HG03045 (cell line): ENCODE measurements around the gene EIF2A.
A peak's percentile ranks its signal among the peaks of the same experiment; 100 is the strongest.
"Not testable (repeated sequence)": the region's sequence is repeated elsewhere in the genome, so short reads cannot be mapped to it uniquely, and the experiment has no call there.

Source experiments
- ATAC-seq: cut with Tn5 transposase; IDR thresholded peaks from one replicate; pipeline ENCODE4 v1.9.1; 2021; ENCODE audit warnings: mild to moderate bottlenecking, moderate library complexity; ENCODE audit not compliant: unreplicated experiment

EIF2A gene

DNA sequence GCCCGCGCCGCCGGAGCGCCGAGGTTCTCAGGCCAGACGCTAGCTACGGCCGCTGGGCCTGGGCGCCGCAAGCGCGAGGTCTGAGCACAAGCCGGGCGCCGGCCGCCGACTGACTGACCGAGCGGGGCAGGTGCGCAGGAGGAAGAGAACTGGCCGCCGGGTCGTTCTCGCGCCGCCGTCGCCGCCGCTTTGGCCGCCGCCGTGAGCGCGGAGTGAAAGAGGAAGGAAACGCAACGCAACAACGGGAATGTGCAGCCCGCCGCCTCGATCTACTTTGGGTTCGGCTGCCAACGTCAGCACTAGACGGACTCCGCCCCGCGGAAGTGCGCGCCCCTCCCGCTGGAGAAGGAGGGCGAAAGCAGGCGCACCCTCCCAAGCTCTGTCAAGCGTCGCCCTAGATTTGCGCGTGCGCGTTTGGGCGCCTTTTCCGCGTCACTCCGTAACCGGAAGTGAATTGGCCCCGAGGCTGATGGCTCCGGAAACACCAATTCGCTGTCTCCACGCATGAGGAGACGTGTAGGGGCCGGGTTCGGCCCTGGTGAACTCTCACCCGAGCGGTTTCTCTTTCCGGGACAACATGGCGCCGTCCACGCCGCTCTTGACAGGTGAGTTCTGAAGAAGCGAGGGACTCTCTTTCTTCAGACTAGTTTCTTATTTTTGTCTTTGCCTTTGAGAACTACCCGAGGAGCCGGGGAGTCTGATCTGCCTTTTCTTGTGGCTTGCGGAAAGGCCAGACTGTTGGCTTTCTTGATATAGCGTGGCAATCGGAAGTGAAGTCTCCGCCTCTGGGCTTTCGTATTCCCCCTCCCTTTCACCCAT lies at the start of gene EIF2A, which contains the start of gene SERP1:
Gene EIF2A (plus strand): TSS at position 562 of the 819 bp plus-strand sequence. CDS start 16 bp downstream, at position 578.
Gene SERP1 (minus strand): TSS at position 271 of the 819 bp plus-strand sequence. CDS start 361 bp downstream, outside the sequence.
- peak; percentile 90 for ATAC-seq

DNA sequence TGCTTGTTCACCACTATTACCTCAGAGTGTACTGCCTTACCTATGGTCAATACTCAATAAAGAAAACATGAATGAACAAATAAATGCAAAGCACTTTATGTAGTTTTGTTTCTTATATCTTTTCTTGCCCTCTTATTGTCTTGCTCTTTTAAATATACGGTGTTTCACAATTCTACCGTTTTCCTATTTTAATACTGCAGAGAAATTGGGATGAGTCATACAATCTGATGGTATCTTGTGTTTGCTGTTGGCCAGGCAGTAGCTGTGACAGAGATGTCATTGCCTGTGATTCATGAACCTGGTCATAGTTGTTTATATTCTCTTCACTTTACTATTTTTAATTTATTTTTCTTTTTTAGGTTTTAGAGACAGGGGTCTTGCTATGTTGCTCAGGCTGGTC lies 48.6 kb upstream of the EIF2A start:
- no peak for ATAC-seq

DNA sequence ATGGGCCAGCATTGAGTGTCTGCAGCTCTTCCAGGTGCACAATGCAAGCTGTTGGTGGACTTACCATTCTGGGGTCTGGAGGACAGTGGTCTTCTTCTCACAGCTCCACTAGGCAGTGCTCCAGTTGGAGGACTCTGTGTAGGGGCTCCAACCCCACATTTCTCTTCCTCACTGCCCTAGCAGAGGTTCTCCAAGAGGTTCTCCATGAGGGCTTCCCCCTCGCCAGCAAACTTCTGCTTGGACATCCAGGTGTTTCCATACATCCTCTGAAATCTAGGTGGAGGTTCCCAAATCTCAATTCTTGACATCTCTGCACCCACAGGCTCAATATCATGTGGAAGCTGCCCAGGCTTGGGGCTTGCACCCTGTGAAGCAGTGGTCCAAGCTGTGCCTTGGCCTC lies 45.6 kb upstream of the EIF2A start:
- not testable (repeated sequence) for ATAC-seq

DNA sequence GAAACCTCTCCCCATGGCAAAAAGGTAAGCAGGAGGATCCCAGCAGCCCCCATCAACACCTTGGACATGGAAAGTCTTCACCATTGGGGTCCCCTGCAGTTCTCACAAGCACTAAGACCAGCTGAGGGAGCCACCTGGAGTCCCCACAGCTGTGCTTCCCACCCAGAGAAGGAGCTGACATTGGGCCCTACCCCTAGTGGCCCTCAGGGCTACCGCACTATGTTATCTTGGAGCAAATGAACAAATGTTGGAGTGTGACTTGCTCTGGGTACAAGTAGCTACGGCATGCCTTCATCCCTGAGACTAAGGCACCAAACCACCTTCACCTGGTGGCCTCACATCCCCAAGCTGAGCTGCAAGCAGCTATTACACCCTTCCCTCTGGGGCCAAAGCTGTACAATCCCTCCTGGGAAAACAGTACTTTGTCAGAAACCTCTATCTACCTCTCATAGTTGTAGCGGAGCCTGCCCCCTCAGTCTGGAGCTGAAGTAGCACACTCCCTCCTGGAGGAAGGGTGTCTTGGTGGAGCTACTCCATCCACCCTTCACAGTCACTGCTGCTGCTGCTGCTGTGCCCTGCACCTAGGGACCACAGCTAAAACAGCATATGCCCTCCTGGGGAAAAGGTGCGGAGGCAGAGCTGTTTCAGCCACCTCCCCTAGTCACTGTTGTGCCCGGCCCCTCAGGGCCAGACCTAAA lies 43.0 kb upstream of the EIF2A start:
- no peak for ATAC-seq

DNA sequence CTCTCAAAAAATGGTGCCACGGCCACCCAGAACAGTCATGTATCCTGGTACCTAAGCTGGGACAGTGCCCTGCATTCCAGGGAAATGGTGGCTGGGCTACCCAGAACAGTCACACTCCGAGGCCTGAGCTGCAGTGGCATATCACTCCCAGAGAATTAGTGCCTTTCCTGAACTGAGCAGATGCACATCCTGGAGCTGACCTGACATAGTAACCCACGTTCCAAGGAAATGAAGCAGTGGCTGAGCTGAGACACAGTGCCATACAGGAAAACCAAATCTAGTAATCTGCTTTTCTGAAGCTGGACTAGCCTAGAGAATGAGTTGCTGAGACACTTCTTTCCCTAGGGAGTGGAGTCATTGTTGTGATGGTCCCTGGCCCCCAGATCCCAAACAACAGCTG lies 42.1 kb upstream of the EIF2A start:
- no peak for ATAC-seq

DNA sequence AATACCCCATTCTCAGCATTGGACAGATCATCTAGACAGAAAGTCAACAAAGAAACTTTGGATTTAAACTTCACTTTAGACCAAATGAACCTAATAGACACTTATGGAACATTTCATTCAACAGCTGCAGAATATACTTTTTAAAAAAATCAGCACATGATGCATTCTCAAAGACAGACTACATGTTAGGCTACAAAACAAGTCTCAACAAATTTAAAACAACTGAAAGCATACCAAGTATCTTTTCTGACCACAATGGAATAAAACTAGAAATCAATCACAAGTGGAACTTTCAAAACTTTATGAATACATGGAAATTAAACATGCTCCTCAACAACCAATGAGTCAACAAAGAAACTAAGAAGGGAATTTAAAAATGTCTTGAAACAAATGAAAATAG lies 38.2 kb upstream of the EIF2A start:
- ATAC-seq = no peak

DNA sequence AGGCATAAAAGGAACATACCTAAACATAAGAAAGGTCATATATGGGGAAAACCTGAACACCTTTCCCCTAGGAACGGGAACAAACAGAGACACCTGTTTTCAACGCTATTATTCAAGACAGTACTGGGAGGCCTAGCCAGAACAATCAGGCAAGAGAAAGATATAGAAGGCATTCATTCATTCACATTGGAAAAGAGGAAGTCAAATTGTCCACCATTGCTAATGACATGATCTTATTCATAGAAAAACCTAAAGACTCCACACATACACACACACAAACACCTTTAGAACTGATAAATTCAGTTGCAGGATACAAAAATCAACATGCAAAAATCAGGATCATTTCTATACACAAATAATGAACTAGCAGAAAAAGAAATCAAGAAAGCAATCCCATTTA lies 36.8 kb upstream of the EIF2A start:
- no peak for ATAC-seq

DNA sequence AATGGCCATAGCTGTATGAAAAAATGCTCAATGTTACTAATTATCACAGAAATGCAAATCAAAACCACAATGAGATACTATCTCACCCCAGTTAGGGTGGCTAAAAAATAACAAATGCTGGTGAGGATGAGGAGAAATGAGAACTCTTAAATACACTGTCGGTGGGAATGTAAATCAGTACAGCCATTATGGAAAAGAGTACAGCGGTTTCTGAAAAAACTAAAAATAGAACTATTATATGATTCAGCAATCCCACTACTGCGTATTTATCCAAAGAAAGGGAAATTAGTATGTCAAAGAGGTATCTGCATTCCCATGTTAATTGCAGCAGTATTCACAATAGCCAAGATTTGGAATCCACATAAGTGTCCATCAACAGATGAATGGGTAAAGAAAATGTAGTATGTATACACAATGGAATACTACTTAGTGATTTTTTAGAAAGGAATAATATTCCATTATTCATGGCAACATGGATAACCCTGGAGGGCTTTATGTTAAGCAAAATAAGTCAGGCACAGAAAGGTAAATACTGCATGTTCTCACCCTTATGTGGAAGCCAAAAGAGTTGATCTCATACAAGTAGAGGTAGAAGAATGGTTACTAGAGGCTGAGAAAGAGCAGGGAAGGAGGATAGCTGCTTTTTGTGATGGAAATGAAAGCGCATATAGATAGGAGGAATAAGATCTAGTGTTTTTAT lies 35.3 kb upstream of the EIF2A start:
- no peak for ATAC-seq

DNA sequence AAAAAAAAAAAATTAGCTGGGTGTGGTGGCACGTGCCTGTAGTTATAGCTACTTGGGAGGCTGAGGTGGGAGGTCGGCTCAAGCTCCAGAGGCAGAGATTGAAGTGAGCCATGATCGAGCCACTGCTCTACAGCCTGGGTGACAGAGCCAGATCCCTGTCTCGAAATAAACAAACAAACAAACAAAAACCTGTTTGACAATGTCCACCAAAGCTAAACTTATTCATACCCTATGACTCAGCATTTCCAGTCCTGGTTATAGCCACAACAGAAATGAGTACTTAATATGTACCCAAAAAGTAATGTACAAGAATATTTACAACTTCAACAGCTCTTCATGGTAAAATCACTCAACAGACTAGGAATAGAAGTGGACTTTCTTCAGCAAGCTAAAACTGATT lies 31.4 kb upstream of the EIF2A start:
- no peak for ATAC-seq

DNA sequence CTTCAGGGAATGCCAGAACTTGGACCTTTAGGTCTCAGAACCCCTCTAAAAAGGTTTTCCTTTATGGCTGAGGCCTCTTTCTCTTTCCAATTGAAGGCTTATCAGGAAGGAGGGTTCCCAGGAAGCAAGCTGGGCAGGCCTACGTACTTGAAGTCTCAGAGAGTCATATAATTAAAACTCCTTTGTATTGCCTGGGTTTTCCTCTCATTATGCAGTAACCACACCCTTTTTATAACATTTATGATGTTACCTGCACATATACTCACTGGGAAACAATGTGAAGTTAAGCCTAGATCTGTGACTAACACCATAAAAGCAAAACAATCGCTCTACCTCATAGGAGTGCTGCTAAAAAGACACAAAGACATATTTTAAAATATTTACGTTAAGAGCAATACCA lies 27.6 kb upstream of the EIF2A start:
- ATAC-seq = no peak

DNA sequence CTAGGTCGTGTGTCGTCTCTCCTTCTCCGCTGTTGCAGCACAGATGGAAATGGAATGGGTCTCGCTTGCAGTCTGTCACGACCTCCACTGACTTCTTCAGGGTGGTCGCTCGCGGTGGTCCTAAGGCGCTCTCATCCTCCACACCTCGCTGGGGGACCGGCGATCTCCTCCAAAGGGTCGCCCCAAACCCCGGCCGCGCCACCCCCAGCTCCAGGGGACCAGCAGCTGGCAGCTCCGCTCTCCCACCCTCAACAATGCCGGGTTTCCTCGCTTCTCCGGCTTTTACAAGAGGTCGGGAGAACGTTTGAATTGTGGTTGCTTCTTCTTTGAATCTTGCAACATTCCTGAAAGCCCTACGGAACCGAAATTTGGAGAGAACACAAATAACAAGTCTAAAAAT lies 26.2 kb upstream of the EIF2A start:
- ATAC-seq = no peak

DNA sequence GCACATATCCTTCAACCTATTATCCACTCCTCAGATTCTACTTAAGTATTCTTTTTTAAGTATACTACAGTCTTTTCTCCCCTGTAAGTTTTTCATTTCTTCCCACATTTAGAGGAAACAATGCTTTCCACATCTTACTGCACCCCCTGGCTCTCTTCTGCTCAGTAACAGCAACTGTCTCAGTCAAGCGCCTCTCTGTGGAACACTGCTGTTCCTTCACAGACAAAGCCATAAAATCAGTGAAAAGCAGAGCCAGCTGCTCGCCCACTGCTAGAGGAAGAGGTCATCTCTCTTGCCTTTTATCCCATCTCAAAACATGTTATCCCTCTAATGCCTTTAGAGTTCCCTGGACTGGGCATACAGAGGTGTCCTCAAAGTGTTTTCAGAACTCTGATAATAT lies 25.1 kb upstream of the EIF2A start:
- ATAC-seq = no peak

DNA sequence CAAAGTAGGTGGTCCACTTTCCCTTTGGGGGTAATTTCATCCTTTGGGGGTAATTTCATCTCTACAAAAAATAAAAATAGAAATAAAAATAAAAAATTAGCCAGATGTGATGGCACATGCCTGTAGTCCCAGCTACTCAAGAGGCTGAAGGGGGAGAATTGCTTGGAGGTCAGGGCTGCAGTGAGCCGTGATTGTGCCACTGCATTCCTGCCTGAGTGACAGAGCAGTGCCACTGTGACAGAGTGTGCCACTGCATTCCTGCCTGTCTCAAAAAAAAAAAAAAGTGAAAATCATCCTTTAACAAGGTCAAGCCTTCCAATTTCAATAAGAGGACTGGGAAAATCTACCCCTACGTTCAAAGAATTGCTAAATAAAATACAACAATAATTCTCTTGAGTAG lies 23.0 kb upstream of the EIF2A start:
- ATAC-seq = no peak

DNA sequence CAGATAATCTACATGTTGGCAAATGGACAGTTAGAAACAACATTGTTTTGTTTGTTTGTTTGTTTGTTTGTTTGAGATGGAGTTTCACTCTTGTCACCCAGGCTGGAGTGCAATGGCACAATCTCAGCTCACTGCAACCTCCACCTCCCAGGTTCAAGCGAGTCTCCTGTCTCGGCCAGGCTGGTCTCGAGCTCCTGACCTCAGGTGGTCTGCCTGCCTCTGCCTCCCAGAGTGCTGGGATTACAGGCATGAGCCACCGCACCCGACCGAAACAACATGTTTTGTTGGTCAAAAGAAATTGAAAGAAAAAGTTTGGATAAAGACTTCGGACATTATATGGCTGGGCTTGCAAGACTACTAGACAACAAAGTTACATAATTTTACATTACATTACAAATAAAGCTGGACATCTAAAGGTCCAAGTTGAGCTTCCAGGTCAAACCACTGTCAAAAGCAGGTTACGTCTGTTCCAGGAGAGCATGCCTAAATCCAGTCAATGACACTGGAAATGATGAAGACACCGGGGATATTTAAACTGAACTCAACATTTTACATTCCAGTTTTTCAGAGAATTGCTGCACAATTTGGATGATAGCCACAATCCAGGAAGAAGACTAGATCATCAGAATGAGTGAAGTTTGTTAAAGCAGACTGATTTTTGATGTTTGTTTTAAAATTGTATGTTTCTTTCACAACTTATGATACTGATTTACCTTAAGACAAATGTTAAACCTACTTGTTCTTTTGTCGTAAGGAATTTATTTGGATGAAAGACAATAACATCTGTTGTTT lies 18.9 kb upstream of the EIF2A start:
- ATAC-seq = no peak

DNA sequence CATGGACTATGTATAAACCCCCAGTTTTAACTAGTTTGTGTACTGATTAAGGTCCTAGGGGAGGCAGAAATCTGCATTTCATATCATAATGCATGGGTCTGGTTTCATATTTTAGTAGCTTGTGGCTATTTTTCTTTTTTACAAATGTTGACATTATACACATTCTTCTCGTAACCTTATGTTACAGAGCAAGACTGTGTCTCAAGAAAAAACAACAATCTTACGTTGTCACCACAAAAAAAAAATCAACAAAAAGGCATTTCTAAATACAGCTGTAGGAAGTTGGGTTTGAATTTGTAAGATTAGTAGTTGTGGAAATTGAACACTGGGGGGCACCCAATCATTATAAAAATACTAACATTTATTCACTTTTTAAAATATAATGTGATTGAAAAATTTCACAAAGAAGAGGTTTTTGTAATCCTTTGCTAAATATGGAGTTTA lies 18.2 kb upstream of the EIF2A start:
- ATAC-seq = no peak

DNA sequence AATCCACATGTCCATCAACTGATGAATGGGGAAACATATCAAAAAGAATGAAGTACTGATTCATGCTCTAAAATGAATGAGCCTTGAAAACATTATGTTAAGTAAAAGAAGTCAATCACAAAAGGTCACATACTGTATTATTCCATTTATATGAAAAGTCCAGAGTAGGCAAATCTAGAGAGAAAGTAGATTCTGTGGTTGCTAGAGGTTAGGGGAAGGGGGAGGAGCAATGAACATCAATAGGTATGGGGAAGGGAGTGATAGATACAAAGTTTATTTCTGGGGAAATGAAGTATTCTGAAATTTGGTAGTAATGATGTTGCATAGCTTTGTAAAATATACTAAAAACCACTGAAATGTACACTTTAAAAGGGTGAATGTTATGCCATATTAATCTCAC lies 14.8 kb upstream of the EIF2A start:
- ATAC-seq = no peak

DNA sequence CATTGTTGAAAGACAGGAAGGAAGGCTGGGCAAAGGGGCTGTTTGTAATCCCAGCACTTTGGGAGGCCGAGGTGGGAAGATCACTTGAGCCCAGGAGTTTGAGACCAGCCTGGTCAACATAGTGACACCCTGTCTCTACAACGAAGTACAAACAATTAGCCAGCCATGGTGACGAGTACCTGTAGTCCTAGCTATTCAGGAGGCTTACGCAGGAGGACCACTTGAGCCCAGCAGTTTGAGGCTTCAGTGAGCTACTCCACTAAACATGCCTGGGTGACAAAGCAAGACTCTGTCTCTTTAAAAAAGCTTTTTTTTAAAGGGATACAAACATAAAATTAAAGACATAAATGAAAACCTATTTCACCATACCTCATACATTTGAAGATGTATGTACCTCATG lies 11.4 kb upstream of the EIF2A start:
- ATAC-seq = no peak

DNA sequence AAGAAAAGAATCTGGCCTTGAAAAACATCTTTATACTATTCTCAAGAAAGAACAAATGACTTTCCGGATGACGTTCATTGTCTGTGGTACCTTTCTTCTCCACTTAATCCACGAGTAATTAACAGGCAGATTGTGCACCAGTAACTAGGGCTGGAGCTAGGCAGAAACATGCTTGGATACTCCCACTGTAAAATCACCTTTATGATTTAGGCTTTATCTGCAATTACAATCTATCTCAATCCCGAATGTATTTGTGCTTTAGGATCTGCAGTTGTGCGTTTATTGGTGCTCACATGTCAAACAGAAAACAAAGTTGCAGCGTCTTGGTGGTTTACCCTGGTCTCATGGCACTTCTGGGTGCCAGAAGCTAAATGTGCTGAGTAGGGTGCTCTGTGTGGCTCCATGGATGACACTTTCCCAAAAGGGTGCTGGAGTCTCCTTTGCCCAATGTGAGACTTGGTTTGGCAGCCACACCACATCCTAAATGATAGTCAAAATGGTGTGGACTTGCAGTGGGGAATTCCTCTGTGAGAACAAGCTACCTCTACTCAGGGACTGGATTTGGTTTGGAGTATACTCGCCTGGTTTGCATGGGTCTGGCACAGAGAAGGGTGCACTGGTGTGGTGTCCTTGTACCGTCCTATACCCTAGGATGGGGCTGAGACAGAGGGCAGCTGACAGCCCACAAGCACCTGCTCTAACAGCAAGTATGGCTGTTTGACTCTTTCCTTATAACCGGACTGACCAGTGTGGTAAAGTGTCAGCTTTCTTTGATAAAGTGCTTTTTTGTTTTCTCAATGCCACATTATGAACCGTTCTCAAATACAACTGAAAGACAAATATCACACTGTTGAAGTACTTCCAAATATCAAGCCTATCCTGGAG lies 8.0 kb upstream of the EIF2A start:
- no peak for ATAC-seq

DNA sequence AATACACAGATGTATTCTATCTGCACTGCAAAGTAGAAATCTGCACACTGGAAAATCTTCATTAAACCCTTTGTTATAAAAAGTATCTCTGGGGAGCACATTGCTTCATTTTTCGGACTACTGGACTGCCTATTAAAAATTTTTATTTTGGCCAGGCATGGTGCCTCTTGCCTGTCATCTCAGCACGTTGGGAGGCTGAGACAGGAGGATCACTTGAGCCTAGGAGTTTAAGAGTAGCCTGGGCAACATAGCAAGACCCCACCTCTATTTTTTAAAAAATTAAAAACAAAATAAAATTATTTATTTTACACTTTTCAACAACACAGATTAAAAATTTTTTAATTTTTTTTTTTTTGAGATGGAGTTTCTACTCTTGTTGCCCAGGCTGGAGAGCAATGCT lies 6.3 kb upstream of the EIF2A start:
- no peak for ATAC-seq

DNA sequence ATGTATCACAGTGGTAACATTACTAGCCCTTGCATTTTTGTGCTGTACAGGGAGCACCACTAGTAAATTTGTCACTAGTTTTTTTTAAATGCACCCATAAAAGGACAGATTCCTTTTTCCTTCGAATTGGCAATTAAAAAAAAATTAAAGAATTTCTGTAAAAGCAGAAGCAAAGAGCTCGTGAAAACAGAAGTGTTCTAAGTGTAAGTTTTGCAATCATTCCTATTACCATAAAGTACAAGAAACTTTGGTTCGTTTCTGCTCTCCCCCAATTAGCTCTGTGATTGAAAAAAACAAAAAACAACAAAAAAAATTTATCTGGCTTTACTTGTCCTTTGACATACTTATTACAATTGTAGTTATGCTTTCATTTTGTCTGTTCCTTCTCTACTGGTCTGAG lies 5.6 kb upstream of the EIF2A start:
- no peak for ATAC-seq
